Stimulated activated CD4-positive, alpha-beta T cell treated with anti-CD3 and anti-CD28 coated beads, Interleukin-15, amount 100 ng/mL, for 24 hours (primary cell): ENCODE results near the gene S100A2.
"Not testable (repeated sequence)": the region's sequence is repeated elsewhere in the genome, so short reads cannot be mapped to it uniquely, and the experiment has no call there.

Experiments used
- DNase-seq: peaks from one replicate; pipeline ENCODE4 v3.0.0-alpha.2; 2020

S100A2 gene

GRCh38 chr1:153588033-153588432 lies 22.4 kb upstream of the S100A2 start:
- not testable (repeated sequence) for DNase-seq

DNA sequence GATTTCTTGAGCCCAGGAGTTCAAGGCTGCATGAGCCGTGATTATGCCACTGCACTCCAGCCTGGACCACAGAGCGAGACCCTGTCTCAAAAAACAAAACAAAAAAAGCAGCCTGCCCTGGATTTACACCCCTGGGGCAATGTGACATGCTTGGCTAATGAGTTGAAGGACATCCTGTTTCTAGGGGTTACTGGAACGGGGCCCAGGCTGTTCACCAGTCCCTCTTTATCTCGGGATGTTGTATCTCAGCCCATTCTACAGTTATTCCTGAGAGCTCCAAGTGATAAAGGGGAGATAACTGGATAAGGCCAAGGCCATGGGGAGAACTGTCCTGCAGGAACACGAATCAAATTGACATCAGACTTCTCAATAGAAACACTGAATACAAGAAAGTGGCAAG lies 21.7 kb upstream of the S100A2 start:
- no peak for DNase-seq

- no peak for DNase-seq
These were observed 20.7 kb upstream of the S100A2 start for GRCh38 chr1:153586347-153586746.

GRCh38 chr1:153585006-153585405 lies 19.4 kb upstream of the S100A2 start:
- DNase-seq: no peak

DNA sequence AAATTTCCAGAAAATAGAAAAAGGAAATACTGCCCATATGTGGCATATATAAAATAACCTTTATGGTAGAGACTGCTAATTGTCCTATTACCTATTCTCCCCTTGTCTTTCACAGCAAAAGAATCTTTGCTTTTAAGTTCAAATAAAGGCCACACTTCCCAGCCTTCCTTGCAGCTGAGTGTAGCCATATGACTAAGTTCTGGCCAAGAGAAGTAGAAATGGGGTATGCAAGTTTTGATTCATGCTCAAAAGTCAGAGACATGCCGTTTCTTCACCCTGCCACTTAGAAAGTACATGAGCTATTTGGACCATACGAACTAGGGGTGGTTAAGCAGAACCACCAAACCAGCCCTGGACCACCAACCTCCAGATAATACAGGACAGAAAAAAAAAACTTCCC lies 18.3 kb upstream of the S100A2 start:
- no peak for DNase-seq

GRCh38 chr1:153583514-153583913 lies 17.9 kb upstream of the S100A2 start:
- DNase-seq: not testable (repeated sequence)

DNA sequence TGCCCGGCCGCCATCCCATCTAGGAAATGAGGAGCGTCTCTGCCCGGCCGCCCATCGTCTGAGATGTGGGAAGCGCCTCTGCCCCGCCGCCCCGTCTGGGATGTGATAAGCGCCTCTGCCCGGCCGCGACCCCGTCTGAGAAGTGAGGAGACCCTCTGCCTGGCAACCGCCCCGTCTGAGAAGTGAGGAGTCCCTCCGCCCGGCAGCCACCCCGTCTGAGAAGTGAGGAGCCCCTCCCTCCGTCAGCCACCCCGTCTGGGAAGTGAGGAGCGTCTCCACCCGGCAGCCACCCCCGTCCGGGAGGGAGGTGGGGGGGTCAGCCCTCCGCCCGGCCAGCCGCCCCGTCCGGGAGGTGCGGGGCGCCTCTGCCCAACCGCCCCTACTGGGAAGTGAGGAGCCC lies 17.2 kb upstream of the S100A2 start:
- not testable (repeated sequence) for DNase-seq

DNA sequence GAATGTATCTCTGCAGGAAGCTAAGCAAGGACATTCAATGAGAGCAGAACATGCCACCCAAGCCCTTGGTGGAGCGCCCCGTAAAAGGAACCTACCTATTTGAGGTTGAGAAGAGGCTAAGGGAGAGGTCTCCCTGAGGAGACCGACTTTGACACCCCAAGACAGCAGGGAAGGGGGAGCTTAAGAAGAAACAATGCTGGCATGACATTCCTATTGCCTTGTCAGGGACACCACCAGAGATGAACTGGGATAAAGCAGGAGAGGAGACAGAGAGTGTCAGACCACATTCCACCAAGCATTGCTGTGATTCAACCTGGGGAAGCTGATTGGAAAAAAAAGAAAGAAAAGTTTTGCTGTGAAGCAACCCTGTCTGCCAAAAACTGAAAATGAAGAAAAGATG lies 13.3 kb upstream of the S100A2 start:
- DNase-seq: no peak

- DNase-seq: no peak
These were observed 12.8 kb upstream of the S100A2 start for GRCh38 chr1:153578490-153578889.

- no peak for DNase-seq
These were observed 12.0 kb upstream of the S100A2 start for GRCh38 chr1:153577624-153578051.

DNA sequence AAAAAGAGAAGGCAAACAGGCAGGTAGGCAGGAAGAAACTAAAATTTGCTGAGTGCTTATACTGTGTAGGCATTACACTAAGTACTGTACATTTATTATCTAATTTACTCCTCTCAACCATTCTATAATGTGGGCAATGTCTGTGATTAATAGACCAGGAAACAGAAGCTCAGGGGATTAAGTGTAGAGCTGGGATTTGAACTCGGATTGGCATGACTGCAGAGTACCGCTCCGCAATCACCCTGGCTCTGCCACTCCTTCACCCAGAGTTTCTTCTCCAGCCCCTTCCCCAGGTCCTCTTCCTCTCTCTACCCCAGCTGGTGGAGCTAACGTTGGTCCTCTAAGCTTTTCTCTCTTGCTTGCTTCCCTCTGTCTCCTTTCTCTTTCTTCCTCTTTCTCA lies 11.5 kb upstream of the S100A2 start:
- DNase-seq: no peak

- not testable (repeated sequence) for DNase-seq
These were observed 9.9 kb upstream of the S100A2 start for GRCh38 chr1:153575497-153575896.

DNA sequence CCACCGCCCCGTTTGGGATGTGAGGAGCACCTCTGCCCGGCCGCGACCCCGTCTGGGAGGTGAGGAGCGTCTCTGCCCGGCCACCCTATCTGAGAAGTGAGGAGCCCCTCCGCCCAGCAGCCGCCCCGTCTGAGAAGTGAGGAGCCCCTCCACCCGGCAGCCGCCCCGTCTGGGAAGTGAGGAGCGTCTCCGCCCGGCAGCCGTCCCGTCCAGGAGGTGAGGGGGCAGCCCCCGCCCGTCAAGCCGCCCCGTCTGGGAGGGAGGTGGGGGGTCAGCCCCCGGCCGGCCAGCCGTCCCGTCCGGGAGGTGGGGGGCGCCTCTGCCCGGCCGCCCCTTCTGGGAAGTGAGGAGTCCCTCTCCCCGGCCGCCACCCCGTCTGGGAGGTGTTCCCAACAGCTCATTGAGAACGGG lies 9.4 kb upstream of the S100A2 start:
- DNase-seq: not testable (repeated sequence)

GRCh38 chr1:153573351-153573750 lies 7.7 kb upstream of the S100A2 start:
- DNase-seq: no peak

GRCh38 chr1:153572569-153573015 lies 6.9 kb upstream of the S100A2 start:
- DNase-seq: peak; percentile 77

DNA sequence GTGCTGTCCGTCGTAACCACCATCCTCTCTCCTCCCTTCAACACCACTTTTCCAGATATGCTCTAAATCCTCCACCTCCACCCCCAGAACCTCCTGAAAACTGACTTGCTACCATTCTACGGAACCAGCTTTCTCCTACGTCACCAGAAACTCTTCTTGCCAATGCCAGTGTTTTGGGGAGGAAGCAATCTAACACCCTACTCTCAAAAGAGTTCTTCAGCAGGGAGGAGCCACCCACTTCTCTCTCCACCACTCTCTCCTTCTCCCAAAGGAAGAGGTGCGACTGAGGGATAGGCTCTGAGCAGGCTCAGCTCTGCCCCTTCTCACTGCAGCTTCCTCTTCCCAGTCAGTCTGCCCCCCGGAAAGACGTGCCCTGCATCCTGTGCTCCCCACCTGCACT lies 6.1 kb upstream of the S100A2 start:
- DNase-seq: no peak

GRCh38 chr1:153570874-153571273 lies 5.2 kb upstream of the S100A2 start:
- DNase-seq: no peak

GRCh38 chr1:153569465-153569864 lies 3.8 kb upstream of the S100A2 start:
- DNase-seq: no peak

- peak; percentile 92 for DNase-seq
These were observed 2.9 kb upstream of the S100A2 start for GRCh38 chr1:153568367-153569099.

GRCh38 chr1:153567621-153568366 lies 2.1 kb upstream of the S100A2 start:
- peak; percentile 71 for DNase-seq

GRCh38 chr1:153566414-153567371 lies 1.0 kb upstream of the S100A2 start:
- peak; percentile 95 for DNase-seq

GRCh38 chr1:153563991-153564390 lies 1.7 kb downstream of the S100A2 start:
- no peak for DNase-seq

DNA sequence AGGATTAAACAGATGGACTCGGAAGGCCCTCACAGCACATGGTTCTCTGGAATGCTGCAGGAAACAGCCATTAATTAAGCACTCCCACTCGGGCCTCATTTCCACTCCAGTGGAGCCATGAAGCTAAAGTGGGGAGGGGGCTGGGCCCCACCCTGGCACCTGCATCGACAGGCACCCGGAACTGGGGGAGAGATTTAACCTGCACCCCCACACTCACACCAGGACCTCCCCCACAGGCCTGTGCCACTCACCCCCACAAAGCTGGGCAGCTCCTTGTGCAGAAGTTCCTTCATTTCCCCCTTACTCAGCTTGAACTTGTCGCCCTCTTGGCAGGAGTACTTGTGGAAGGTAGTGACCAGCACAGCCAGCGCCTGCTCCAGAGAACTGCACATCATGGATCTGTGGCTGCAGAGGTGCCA lies 2.2 kb downstream of the S100A2 start:
- DNase-seq: no peak
